A549 (cell line): ENCODE results near the gene PRR5.

Source experiments
- BHLHE40 ChIP-seq: IDR thresholded peaks from 2 replicates; pipeline ENCODE4 v1.6.1; 2012; ENCODE audit warnings: low read depth, low read length, inconsistent platforms
- HOXA7 ChIP-seq: fragments of 250-450 bp; sonication (Bioruptor Pico); IDR thresholded peaks from 2 replicates; pipeline ENCODE4 v1.5.0; 2020; ENCODE audit warnings: mild to moderate bottlenecking, moderate library complexity
- JUN ChIP-seq, 2 experiments: fragments of >200 bp; sonication (Bioruptor Twin); formaldehyde crosslinking; IDR thresholded peaks; 2 replicates in 1 of 2; 3 replicates in 1 of 2; pipeline ENCODE4 v1.6.1; 2016 to 2017
- KDM5A ChIP-seq: fragments of 200-600 bp; sonication (generic); IDR thresholded peaks from 2 replicates; pipeline ENCODE4 v1.6.1; 2016; ENCODE audit warnings: antibody characterized with exemption, mild to moderate bottlenecking
- MAFK ChIP-seq: fragments of 450-650 bp; IDR thresholded peaks from 2 replicates; pipeline ENCODE4 v1.6.1; 2014; ENCODE audit not compliant: partially characterized antibody
- MAZ ChIP-seq: fragments of 150-350 bp; IDR thresholded peaks from 2 replicates; pipeline ENCODE4 v1.6.1; 2014; ENCODE audit warnings: antibody characterized with exemption, low read depth, low read length, borderline replicate concordance
- MYC ChIP-seq: IDR thresholded peaks from 2 replicates; pipeline ENCODE4 v1.6.1; 2012; ENCODE audit warnings: mild to moderate bottlenecking, inconsistent platforms, low read length, improper control_type of control experiment, borderline replicate concordance
- POLR2A ChIP-seq: IDR thresholded peaks from 2 replicates; pipeline ENCODE4 v1.6.1; 2012; ENCODE audit warnings: mild to moderate bottlenecking, low read length
- RAD21 ChIP-seq, 2 experiments: fragments of >200 bp in 1 of 2; sonication (Bioruptor Twin) in 1 of 2; formaldehyde crosslinking in 1 of 2; IDR thresholded peaks in 1 of 2; conservative IDR thresholded peaks in 1 of 2; 2 replicates in 1 of 2; 3 replicates in 1 of 2; pipeline ENCODE4 v1.6.1; 2012 to 2018; ENCODE audit warnings: inconsistent platforms in 1 of 2
- USF2 ChIP-seq: fragments of 450-650 bp; IDR thresholded peaks from 2 replicates; pipeline ENCODE4 v1.6.1; 2014; ENCODE audit warnings: antibody characterized with exemption
- TF ChIP-seq, protein P1 (sequence below): fragments of >200 bp; sonication (Bioruptor Twin); formaldehyde crosslinking; IDR thresholded peaks from 3 replicates; pipeline ENCODE4 v1.5.1; 2016
- TF ChIP-seq, protein P2 (sequence below): fragments of 150-350 bp; IDR thresholded peaks from 2 replicates; pipeline ENCODE4 v1.6.1; 2014; ENCODE audit warnings: low read depth, mild to moderate bottlenecking, low read length

DNA sequence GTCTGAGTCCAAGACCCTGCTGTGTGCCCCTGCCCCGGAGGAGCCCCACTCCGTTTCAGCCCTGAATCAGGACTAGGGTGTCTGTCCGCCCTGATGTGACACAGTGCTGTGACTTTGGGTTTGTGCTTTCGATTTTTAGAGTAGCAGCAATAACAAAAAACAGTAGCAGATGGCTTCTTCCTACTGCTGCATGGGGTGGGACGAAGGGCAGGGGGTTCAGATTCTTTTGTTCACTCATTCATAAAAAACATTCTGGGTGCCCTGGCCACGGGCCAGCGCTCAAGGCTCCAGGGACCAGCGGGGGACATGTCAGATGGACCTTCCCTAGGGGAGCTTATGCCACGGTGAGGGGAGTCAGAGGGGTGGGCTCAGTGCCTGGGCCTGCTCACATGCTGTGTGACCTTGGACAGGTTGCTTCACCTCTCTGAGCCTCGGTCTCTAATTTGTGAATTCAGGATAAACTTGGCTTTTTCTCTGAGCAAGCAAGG lies 24.6 kb upstream of the PRR5 start:
- TF ChIP-seq, protein P1, sequence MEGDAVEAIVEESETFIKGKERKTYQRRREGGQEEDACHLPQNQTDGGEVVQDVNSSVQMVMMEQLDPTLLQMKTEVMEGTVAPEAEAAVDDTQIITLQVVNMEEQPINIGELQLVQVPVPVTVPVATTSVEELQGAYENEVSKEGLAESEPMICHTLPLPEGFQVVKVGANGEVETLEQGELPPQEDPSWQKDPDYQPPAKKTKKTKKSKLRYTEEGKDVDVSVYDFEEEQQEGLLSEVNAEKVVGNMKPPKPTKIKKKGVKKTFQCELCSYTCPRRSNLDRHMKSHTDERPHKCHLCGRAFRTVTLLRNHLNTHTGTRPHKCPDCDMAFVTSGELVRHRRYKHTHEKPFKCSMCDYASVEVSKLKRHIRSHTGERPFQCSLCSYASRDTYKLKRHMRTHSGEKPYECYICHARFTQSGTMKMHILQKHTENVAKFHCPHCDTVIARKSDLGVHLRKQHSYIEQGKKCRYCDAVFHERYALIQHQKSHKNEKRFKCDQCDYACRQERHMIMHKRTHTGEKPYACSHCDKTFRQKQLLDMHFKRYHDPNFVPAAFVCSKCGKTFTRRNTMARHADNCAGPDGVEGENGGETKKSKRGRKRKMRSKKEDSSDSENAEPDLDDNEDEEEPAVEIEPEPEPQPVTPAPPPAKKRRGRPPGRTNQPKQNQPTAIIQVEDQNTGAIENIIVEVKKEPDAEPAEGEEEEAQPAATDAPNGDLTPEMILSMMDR: no peak
- no peak for TF ChIP-seq MYC
- no peak for TF ChIP-seq JUN (IDR thresholded peaks at IDR 0.05)
- TF ChIP-seq KDM5A: no peak
- no peak for TF ChIP-seq BHLHE40
- TF ChIP-seq MAFK: no peak
- TF ChIP-seq RAD21 (conservative IDR thresholded peaks at IDR 0.05 in 1 of 2, IDR thresholded peaks at IDR 0.05 in 1 of 2): no peak
- no peak for TF ChIP-seq HOXA7 (CRISPR knock-in tag)
- TF ChIP-seq USF2: no peak
- TF ChIP-seq POLR2A: no peak
- TF ChIP-seq, protein P2, sequence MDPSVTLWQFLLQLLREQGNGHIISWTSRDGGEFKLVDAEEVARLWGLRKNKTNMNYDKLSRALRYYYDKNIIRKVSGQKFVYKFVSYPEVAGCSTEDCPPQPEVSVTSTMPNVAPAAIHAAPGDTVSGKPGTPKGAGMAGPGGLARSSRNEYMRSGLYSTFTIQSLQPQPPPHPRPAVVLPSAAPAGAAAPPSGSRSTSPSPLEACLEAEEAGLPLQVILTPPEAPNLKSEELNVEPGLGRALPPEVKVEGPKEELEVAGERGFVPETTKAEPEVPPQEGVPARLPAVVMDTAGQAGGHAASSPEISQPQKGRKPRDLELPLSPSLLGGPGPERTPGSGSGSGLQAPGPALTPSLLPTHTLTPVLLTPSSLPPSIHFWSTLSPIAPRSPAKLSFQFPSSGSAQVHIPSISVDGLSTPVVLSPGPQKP: no peak
- no peak for TF ChIP-seq MAZ
